Activated gamma-delta T cell treated with Interleukin-2 at 50 U/mL for 16 hours (primary cell): ENCODE data around the gene CAB39L.

Experiments
- DNase-seq: peaks from one replicate; pipeline ENCODE4 v3.0.0-alpha.2; 2020

Gene CAB39L

GRCh38 chr13:49271264-49271663 is 172.6 kb downstream of the CAB39L start:
- no peak for DNase-seq

- DNase-seq: no peak
Observed at GRCh38 chr13:49265822-49266221, 178.0 kb downstream of the CAB39L start.

GRCh38 chr13:49262634-49263033 is 181.2 kb downstream of the CAB39L start:
- no peak for DNase-seq

- DNase-seq: no peak
Observed at GRCh38 chr13:49259586-49259985, 184.3 kb downstream of the CAB39L start.
